ENCODE data around the gene TTYH3. TPM values are rescaled to one million over a fixed set of nuclear protein-coding genes. Genes with fewer than 3 reads are reported as not detected.

TTYH3 gene
- total RNA-seq, 1 experiment from 2014 or later = 178 TPM

DNA sequence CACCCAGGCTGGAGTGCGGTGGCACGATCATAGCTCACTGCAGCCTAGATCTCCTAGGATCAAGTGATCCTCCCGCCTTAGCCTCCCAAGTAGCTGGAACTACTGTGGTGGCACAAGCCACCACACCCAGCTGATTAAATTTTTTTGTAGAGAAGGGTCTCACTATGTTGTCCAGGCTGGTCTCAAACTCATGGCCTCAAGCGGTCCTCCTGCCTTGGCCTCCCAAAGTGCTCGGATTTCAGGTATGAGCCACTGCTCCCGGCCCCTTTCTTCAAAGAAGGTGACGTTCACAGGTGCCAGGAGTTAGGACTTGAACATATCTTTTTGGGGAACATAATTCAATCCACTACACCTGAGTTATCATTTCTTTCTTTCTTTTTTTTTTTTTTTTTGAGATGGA is 2.9 kb upstream of the TTYH3 start:
- no peak overlapping the region for H3K4me3 Mint-ChIP-seq
- H3K27ac Mint-ChIP-seq = no peak overlapping the region
- ChIA-PET CTCF (interaction anchor here (1.3 to 3.5 kb wide), 2 partner anchors 20 to 52 kb away, joined by 5 to 37 read pairs; no protein-coding TSS in a partner anchor), POLR2A (no interaction called here)
- H3K4me1 Mint-ChIP-seq = peaks cover 14% of the 10 kb centered on the region
- no peak for ATAC-seq
- no peak for DNase-seq (ENCODE audit: low spot score)
- TF ChIP-seq RORB (CRISPR knock-in tag; IDR thresholded peaks at IDR 0.05) = no peak
- TF ChIP-seq ZNF121 (CRISPR knock-in tag; IDR thresholded peaks at IDR 0.05) = peak; percentile 19; the same call in 1 of the 2 replicates
- TF ChIP-seq, protein P1, sequence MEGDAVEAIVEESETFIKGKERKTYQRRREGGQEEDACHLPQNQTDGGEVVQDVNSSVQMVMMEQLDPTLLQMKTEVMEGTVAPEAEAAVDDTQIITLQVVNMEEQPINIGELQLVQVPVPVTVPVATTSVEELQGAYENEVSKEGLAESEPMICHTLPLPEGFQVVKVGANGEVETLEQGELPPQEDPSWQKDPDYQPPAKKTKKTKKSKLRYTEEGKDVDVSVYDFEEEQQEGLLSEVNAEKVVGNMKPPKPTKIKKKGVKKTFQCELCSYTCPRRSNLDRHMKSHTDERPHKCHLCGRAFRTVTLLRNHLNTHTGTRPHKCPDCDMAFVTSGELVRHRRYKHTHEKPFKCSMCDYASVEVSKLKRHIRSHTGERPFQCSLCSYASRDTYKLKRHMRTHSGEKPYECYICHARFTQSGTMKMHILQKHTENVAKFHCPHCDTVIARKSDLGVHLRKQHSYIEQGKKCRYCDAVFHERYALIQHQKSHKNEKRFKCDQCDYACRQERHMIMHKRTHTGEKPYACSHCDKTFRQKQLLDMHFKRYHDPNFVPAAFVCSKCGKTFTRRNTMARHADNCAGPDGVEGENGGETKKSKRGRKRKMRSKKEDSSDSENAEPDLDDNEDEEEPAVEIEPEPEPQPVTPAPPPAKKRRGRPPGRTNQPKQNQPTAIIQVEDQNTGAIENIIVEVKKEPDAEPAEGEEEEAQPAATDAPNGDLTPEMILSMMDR (IDR thresholded peaks at IDR 0.05) = no peak
- TF ChIP-seq EMX1 (CRISPR knock-in tag; IDR thresholded peaks at IDR 0.05) = no peak
- no peaks in the 10 kb centered on the region for H3K9me3 Mint-ChIP-seq
- peaks cover 2% of the 10 kb centered on the region; the same call in 1 of the 2 replicates for H3K27me3 Mint-ChIP-seq (ENCODE audit: low read depth)
- H3K36me3 Mint-ChIP-seq = no peaks in the 10 kb centered on the region

DNA sequence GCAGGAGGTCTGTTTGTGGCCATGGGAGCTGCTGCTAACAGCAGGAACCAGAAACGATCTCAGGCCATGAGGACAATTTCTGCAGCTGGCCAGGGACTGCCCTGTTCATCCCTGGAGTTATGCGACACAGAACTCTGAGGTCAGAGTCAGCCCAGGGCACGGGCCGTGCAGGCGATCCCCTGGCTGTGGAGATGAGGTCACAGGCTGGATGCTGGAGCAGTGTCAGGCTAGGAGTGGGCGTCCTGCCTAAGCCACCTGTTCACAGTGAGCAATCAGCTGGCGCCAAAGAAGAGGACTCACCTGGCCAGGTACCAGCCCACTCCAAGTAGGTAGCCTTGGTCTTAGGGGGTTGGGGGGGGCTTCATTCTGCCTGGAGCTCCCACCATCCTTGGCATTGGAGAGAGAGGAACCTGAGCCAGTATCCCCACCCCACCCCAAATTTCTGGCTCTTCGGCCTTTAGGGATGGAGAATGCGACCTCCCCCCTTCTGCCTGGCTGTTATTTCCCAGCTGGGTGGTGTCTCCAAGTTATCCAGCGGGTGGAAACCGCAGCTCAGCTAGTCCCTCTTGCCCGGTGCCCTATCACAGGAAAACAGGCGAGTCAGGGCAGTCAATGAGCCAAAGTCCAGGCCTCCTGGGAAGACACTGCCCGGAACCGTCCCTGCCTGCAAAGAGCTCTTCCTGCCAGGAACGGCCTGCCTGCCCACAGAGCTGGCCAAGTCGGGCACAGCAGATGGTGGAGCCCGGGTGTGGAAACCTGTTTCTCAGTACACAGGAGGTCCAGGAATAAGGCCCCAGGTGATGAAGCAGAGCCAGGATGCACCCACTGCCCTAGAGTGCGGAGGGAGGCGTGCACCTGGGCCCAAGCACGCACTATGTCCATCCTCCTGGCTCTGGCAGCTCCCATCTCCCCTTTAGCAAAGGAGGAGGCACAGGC is 1.8 kb upstream of the TTYH3 start:
- no peak for DNase-seq (ENCODE audit: low spot score)
- no peak overlapping the region for H3K27ac Mint-ChIP-seq
- ChIA-PET POLR2A (interaction anchor here (0.8 kb wide), 1 partner anchor 13 kb away, joined by 7 read pairs; no protein-coding TSS in a partner anchor), CTCF (interaction anchor here (0.7 to 3.5 kb wide), 10 partner anchors 12 to 80 kb away, joined by 3 to 37 read pairs (median 4); partner anchors contain the start of gene BRAT1)
- H3K27me3 Mint-ChIP-seq (ENCODE audit: low read depth) = peaks cover 2% of the 10 kb centered on the region; the same call in 1 of the 2 replicates
- H3K36me3 Mint-ChIP-seq = no peaks in the 10 kb centered on the region
- H3K9me3 Mint-ChIP-seq = no peaks in the 10 kb centered on the region
- peaks cover 12% of the 10 kb centered on the region for H3K4me1 Mint-ChIP-seq
- ATAC-seq = no peak
- TF ChIP-seq FOXP1 (CRISPR knock-in tag; IDR thresholded peaks at IDR 0.05; ENCODE audit: borderline replicate concordance) (no peak), ZNF219 (CRISPR knock-in tag; IDR thresholded peaks at IDR 0.05; ENCODE audit: borderline replicate concordance) (no peak)
- H3K4me3 Mint-ChIP-seq = no peak overlapping the region

DNA sequence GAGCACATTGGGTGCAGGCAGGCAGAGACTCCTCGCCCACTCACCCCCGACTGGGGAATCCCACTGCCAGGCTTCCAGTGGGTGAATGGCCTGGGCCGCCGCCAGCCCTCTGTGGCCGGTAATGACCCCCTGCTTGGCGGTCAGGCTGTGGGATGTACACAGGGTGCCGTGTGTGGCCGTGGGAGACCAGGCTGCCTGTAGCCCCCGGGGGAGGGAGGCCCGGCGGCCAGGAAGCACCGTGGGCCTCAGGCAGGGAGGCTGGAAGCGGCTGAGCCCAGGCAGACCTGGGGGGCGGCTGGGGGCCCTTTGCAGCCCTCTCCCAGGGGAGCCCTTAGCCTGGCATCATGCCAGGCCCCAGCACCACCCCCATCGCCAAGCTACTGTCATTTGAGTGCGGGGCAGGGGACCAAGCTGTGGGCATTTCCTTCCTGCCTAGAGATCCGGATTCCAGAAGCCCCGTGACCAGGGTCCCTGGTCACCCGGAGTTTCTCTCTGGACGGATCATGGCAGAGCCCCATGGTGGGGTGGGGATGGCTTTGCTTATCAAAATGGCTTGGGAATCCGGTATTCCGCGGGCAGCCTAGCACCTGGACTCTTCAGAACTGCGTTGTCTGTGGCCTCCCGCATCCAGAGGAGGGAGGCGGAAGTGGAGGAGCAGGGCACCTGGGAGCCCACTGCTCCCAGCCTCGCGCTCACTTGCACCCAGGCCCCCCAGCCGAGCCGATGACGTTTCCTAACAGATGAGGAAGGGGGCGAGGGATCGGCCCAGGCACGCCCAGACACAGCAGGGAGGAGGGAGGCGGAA is 1.1 kb downstream of the TTYH3 start:
- ChIA-PET POLR2A (interaction anchor here (0.8 to 2.9 kb wide), 3 partner anchors 9 to 19 kb away, joined by 5 to 16 read pairs (median 6); no protein-coding TSS in a partner anchor), CTCF (interaction anchor here (0.6 to 3.1 kb wide), 6 partner anchors 18 to 38 kb away, joined by 3 to 20 read pairs (median 4); no protein-coding TSS in a partner anchor)
- H3K27ac Mint-ChIP-seq = peak overlapping the region; percentile 76
- no peaks in the 10 kb centered on the region for H3K9me3 Mint-ChIP-seq
- ATAC-seq = no peak
- no peak for DNase-seq (ENCODE audit: low spot score)
- no peaks in the 10 kb centered on the region for H3K36me3 Mint-ChIP-seq
- TF ChIP-seq TEAD4 (CRISPR knock-in tag; IDR thresholded peaks at IDR 0.05) = no peak
- TF ChIP-seq, protein P2, sequence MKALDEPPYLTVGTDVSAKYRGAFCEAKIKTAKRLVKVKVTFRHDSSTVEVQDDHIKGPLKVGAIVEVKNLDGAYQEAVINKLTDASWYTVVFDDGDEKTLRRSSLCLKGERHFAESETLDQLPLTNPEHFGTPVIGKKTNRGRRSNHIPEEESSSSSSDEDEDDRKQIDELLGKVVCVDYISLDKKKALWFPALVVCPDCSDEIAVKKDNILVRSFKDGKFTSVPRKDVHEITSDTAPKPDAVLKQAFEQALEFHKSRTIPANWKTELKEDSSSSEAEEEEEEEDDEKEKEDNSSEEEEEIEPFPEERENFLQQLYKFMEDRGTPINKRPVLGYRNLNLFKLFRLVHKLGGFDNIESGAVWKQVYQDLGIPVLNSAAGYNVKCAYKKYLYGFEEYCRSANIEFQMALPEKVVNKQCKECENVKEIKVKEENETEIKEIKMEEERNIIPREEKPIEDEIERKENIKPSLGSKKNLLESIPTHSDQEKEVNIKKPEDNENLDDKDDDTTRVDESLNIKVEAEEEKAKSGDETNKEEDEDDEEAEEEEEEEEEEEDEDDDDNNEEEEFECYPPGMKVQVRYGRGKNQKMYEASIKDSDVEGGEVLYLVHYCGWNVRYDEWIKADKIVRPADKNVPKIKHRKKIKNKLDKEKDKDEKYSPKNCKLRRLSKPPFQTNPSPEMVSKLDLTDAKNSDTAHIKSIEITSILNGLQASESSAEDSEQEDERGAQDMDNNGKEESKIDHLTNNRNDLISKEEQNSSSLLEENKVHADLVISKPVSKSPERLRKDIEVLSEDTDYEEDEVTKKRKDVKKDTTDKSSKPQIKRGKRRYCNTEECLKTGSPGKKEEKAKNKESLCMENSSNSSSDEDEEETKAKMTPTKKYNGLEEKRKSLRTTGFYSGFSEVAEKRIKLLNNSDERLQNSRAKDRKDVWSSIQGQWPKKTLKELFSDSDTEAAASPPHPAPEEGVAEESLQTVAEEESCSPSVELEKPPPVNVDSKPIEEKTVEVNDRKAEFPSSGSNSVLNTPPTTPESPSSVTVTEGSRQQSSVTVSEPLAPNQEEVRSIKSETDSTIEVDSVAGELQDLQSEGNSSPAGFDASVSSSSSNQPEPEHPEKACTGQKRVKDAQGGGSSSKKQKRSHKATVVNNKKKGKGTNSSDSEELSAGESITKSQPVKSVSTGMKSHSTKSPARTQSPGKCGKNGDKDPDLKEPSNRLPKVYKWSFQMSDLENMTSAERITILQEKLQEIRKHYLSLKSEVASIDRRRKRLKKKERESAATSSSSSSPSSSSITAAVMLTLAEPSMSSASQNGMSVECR (CRISPR knock-in tag; IDR thresholded peaks at IDR 0.05; ENCODE audit: borderline replicate concordance) = 0 out of 2 replicates have a peak, but pooled peaks have one; percentile 29
- TF ChIP-seq ZNF219 (CRISPR knock-in tag; IDR thresholded peaks at IDR 0.05; ENCODE audit: borderline replicate concordance) = 0 out of 2 replicates have a peak, but pooled peaks have one; percentile 34
- TF ChIP-seq GABPB1 (CRISPR knock-in tag; IDR thresholded peaks at IDR 0.05) = 0 out of 2 replicates have a peak, but pooled peaks have one; percentile 13
- 0 out of 2 replicates have a peak, but pooled peaks have one; percentile 6 for TF ChIP-seq SP1 (CRISPR knock-in tag; conservative IDR thresholded peaks at IDR 0.05)
- TF ChIP-seq ZNF396 (CRISPR knock-in tag; IDR thresholded peaks at IDR 0.05; ENCODE audit: borderline replicate concordance) = no peak
- H3K4me3 Mint-ChIP-seq = peak overlapping the region; percentile 86
- H3K27me3 Mint-ChIP-seq (ENCODE audit: low read depth) = peaks cover 2% of the 10 kb centered on the region; the same call in 1 of the 2 replicates
- peaks cover 23% of the 10 kb centered on the region for H3K4me1 Mint-ChIP-seq
